Measurements from ENCODE around the gene SLC16A12. TPM values are rescaled to one million over a fixed set of nuclear protein-coding genes. Genes with fewer than 3 reads are reported as not detected.

The SLC16A12 gene
- total and polyA plus RNA-seq, 2 of the 8 experiments (the other 6 are each of a cell fraction or from before 2014, with no cell fraction given): 1.6 to 1.9 TPM

- no peaks in the 10 kb centered on the region; a peak in 1 of 4 replicates for H3K79me2 ChIP-seq (ENCODE audit: control insufficient read depth in 1 of 2, insufficient read depth in 2 of 2, low read length in 2 of 2)
- H3K79me1 ChIP-seq (ENCODE audit: low read depth, low read length): no peaks in the 10 kb centered on the region
- H2AK5ac ChIP-seq (ENCODE audit: low read depth, low read length): no peak overlapping the region
- H3K4ac ChIP-seq (replicated peaks; ENCODE audit: insufficient read length, low read depth, low read length): no peak overlapping the region
- FAIRE-seq (no peak), DNase-seq (ENCODE audit: low read depth in 1 of 2, low spot score in 2 of 2) (no peak)
- CTCF ChIA-PET (ENCODE audit: partially characterized antibody): interaction anchor here (0.8 to 2.6 kb wide), 4 partner anchors 10 to 241 kb away, joined by 3 to 6 read pairs (median 4); no protein-coding TSS in a partner anchor
- no peak overlapping the region for H2BK15ac ChIP-seq (ENCODE audit: low read length)
- POLR2A ChIA-PET (ENCODE audit: partially characterized antibody): no interaction called here
- H2BK5ac ChIP-seq (ENCODE audit: low read depth, low read length): no peak overlapping the region
- H3K56ac ChIP-seq (replicated peaks; ENCODE audit: insufficient read length, low read depth, low read length): no peak overlapping the region
- H3K27me3 ChIP-seq (replicated peaks in 1 of 4; ENCODE audit: control insufficient read depth in 3 of 4, extremely low read depth in 1 of 4, insufficient read depth in 3 of 4, low read length in 3 of 4): no peaks in the 10 kb centered on the region
- H3K4me2 ChIP-seq (ENCODE audit: insufficient read depth in 1 of 2, low read depth in 2 of 2, low read length in 2 of 2): no peak overlapping the region
- WGBS, 2 experiments (ENCODE audit: extremely low coverage in 1 of 2, insufficient coverage in 1 of 2, insufficient read length in 1 of 2, insufficient replicate concordance in 2 of 2, low coverage in 1 of 2, low lambda C conversion rate in 2 of 2, missing lambda C conversion rate in 1 of 2): 91% methylated on average over 1 of the region's 1 CpG; no CpG with 5 or more reads in 1 of the 2 experiments
- H3K23ac ChIP-seq (ENCODE audit: insufficient read length): no peak overlapping the region
- no peaks in the 10 kb centered on the region for H3K4me1 ChIP-seq (replicated peaks in 1 of 4; ENCODE audit: control insufficient read depth in 3 of 4, insufficient read depth in 4 of 4, low read length in 3 of 4)
- H3K9me3 ChIP-seq (ENCODE audit: insufficient read depth in 2 of 2, low read depth in 1 of 2, low read length in 1 of 2): no peaks in the 10 kb centered on the region
- H2BK120ac ChIP-seq (replicated peaks; ENCODE audit: low read depth, low read length): no peak overlapping the region
- no peak overlapping the region for H4K8ac ChIP-seq (ENCODE audit: extremely low read depth, insufficient read depth, low read length)
- TF ChIP-seq EGR1 (IDR thresholded peaks at IDR 0.05; ENCODE audit: borderline replicate concordance, low read depth, low read length) (no peak), CTCF (IDR thresholded peaks at IDR 0.05; ENCODE audit: control extremely low read depth in 1 of 3, insufficient read depth in 1 of 3, low read depth in 1 of 3, low read length in 3 of 3) (no peak), TBP (IDR thresholded peaks at IDR 0.05; ENCODE audit: low read depth, low read length) (no peak), HDAC2 (IDR thresholded peaks at IDR 0.05; ENCODE audit: borderline replicate concordance in 1 of 2, low read depth in 2 of 2, low read length in 2 of 2) (no peak), YY1 (IDR thresholded peaks at IDR 0.05; ENCODE audit: low read depth, low read length) (no peak), SRF (IDR thresholded peaks at IDR 0.05; ENCODE audit: low read depth, low read length) (no peak)
- H3K23me2 ChIP-seq (ENCODE audit: low read depth, low read length): no peaks in the 10 kb centered on the region; the same call in 1 of the 2 replicates
- H3K27ac ChIP-seq (ENCODE audit: low read depth, low read length): no peak overlapping the region
- no peak overlapping the region for H4K91ac ChIP-seq (replicated peaks; ENCODE audit: insufficient read length, low read length)
- no peak overlapping the region for H3K18ac ChIP-seq (ENCODE audit: extremely low read depth, low read length)
- H3K4me3 ChIP-seq (ENCODE audit: extremely low read depth in 1 of 4, insufficient read depth in 2 of 4, low read depth in 3 of 4, low read length in 4 of 4): no peak overlapping the region
- H3K36me3 ChIP-seq (ENCODE audit: control insufficient read depth in 2 of 4, insufficient read depth in 4 of 4, low read length in 3 of 4): no peaks in the 10 kb centered on the region
- no peak overlapping the region for H2AFZ ChIP-seq (ENCODE audit: low read length)
- H4K5ac ChIP-seq (ENCODE audit: insufficient read length, low read depth, low read length): no peak overlapping the region
- H3K9ac ChIP-seq (replicated peaks in 1 of 4; ENCODE audit: extremely low read depth in 1 of 4, low read depth in 3 of 4, low read length in 3 of 4): no peak overlapping the region
- H2BK20ac ChIP-seq (ENCODE audit: low read length): no peak overlapping the region
- no peaks in the 10 kb centered on the region for H4K20me1 ChIP-seq (replicated peaks in 1 of 2; ENCODE audit: control insufficient read depth in 1 of 2, insufficient read depth in 2 of 2, low read length in 2 of 2)
- no peak overlapping the region for H3K14ac ChIP-seq (ENCODE audit: insufficient read length)
- no peak overlapping the region for H2BK12ac ChIP-seq (ENCODE audit: low read depth, low read length)
Measured at GRCh38 chr10:89458784-89459183, 76.6 kb downstream of the SLC16A12 start.

All from H1 (cell line).